COR-L47 (cell line): ENCODE data around the gene LTBP2.

Source experiments
- DNase-seq: peaks from one replicate; lab custom pipeline; 2025; lab: John Stamatoyannopoulos, UW

The LTBP2 gene

GRCh38 chr14:74482571-74482970 lies 129.5 kb downstream of the LTBP2 start:
- DNase-seq, result no peak

DNA sequence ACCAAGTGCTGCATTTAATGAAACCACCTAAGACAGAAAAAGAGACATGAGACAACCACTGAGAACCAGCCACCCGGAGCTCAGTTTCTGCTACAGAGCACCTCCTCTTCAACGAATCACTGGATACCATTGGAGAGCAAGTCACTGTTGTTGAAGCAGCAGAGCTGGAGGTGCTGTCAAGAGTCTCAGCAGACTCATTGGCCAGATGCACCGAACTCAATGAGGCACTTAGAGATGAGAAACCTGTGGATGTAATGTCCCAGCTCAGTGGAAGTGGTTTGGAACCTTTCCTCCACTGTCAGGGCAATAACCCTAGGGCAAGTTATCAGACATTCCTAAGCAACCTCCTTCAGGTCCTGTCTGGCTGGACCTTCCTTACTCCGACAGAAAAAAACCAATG lies 132.0 kb downstream of the LTBP2 start:
- no peak for DNase-seq

GRCh38 chr14:74478996-74479635 lies 132.9 kb downstream of the LTBP2 start:
- no peak for DNase-seq

DNA sequence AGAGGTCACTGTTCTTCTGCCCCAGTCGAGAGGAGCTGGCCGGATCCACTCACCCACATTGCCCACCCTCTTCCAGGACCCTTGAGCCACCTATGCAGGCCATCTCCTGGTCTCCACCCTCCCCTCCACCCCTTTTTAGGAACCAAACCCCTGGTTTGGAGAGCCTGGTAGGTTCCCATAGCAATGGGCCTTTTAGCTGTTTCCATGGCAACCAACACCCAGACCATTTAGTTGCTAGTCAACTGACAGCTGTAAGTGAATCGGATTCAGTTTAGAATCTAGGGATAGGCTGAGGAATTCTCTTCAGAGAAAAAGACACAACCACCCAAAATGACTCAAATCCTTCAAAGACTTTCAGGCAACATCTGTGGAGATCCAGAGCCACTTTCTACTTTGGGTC lies 135.4 kb downstream of the LTBP2 start:
- DNase-seq, result no peak

- DNase-seq, result no peak
Measured at GRCh38 chr14:74476107-74476506, 135.9 kb downstream of the LTBP2 start.

DNA sequence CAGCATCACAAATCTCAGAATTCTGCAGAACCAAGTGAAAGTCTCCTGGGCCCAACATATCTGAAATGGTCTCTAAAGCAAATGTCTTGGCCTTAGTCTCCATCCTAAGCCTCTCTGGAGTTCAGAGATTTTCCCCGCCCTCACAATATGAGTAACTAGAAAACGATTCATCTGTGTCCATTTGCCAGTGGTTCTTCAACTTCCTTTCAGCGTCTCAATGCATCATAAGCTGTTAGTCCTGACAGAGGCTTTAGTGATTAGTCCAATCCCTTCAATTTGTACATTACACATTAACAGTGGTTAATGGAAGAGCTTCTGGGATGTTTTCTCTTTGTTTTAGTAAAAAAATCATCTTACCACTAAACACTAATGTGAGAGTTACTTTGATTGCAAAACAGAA lies 136.4 kb downstream of the LTBP2 start:
- no peak for DNase-seq

DNA sequence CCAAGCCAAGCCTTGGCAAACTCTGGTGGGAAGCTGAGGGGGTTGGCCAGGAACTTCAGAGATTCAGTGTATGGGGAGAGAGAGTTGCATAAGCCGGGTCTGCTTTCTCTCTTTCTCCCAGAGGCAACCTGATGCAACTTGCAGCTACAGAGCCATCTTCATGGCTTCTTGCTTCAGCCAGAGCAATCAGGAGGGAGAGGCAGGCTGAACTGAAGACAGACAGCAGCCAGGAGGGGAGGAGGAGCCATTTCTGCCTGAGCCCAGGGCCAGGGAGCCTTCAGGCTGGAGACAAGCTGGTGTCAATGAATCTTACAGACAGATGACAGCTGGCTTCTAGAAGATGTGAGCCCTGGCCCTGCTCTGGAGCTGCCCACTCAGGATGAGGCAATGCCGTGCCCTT lies 137.7 kb downstream of the LTBP2 start:
- DNase-seq, result no peak

- DNase-seq, result no peak
Measured at GRCh38 chr14:74472601-74473000, 139.4 kb downstream of the LTBP2 start.

- DNase-seq, result no peak
Measured at GRCh38 chr14:74469548-74470518, 142.2 kb downstream of the LTBP2 start.

DNA sequence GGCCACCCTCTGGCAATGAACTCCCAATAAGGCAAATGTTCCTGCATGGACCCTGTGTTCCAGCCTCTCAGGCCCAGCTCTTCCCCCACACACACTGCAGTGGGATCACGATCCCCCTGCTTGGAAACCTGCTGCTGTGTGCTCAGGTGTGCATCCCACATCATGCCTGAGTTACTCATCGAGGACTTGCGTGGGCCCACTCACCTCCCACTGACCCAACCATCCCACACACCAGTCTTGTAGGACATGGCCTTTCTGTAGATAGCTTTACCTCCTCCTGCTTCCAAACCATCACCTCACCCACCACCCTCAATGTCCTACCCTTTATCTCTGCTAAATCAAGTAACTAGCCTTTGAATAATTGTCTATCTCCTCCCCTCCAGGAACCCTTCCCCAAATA lies 143.5 kb downstream of the LTBP2 start:
- DNase-seq, result no peak

- no peak for DNase-seq
Measured at GRCh38 chr14:74465335-74465734, 146.7 kb downstream of the LTBP2 start.

DNA sequence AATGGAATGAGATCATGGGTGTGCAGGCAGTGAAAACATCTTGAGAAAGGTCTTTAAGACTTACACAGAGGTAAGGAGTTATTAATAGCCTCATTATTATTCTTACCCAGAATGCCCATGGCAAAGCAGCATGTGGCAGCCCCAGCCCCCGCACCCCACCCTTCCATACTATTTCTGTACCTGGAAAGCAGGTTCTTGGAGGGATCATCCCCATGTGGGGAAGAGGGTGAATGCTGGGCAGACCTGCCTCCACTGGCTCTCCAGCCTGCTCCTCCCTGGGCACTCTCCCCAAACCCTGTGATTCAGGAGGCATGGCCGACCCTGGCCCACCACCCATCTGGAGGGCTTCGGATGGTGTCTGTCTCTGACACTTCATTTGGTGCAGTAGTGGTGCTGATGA lies 147.3 kb downstream of the LTBP2 start:
- no peak for DNase-seq

DNA sequence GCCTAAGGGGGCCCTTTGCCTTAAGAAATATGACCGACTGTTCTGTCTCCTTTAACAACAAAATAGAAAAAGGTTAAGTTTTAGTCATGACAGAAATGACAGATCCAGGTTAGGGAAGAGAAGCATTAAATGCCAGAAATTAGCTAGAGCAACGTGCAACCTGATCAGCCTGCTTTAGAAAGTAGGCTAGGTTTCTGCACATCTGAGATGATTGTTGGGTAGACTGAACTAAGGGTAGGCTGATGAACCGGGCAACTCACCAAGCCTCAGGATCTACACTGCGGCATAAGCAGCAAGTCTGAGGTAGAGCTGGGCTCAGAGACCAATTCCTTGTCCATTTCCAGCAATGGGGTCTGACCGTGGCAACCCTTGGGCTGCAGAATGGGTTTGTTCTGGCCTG lies 148.3 kb downstream of the LTBP2 start:
- DNase-seq, result no peak

DNA sequence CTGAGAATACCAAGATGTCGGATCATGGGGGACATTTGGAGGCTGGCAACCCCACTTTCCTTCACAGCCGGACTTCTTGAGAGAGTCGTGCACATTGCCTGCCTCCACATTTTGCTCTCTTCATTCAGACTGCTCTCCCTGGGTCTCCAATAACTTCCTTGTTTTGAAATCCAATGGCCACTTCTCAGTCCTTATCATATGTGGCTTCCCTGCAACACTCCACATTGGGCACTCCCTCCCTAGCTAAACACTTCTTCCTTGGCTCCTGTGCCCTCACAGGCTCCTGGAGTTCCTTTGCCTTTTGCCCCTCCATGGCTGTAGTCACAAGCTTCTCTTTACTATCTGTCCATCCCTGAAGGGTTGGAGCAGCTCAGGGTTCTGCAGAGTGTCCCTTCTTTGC lies 149.0 kb downstream of the LTBP2 start:
- no peak for DNase-seq

DNA sequence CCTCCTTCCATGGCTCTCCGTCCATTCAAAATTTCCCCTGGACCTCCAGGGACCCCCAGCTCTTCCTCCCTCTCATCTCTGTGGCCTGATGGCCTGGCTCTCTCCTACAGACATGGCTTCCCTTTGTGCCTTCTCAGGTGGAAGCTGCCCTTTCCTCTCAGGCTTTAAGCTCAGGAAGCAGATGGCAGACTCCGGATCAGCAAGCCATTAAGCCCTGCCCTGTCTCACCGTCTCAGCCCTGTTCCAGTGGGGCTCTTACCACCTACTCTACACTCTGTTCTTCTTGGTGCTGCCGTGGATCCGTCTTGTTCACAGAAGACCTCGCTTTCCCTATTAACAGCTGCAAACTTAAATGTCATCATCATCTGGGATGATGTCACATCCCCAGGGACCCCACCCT lies 152.1 kb downstream of the LTBP2 start:
- no peak for DNase-seq

DNA sequence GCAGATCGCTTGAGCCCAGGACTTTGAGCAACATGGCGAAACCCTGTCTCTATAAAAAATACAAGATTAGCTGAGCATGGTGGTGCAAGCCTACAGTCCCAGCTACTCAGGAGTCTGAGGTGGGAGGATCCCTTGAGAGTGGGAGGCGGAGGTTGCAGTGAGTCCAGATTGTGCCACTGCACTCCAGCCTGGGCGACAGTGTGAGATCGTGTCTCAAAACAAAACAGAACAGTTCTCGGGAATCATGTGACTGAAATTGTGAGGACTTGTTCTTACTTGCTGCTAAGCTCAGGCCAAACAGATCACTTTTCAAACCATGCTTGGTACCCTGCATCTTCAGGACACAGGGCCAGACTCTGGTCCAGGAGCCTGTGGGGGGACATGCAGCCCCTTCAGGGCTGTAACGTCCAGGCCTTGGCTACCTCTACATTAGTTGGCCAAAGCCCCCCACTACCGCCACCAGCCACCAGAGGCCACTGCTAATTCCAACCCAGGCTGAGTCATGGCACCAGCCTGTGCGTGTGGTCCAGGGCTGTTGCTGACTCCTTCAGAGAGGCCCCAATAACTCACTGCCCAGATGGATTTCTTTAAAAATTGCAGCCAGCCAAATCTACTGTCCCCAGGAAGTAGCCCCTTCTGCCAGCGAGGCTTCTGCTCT lies 152.6 kb downstream of the LTBP2 start:
- no peak for DNase-seq

- no peak for DNase-seq
Measured at GRCh38 chr14:74457565-74457895, 154.5 kb downstream of the LTBP2 start.

GRCh38 chr14:74456684-74457564 lies 155.1 kb downstream of the LTBP2 start:
- DNase-seq, result no peak

DNA sequence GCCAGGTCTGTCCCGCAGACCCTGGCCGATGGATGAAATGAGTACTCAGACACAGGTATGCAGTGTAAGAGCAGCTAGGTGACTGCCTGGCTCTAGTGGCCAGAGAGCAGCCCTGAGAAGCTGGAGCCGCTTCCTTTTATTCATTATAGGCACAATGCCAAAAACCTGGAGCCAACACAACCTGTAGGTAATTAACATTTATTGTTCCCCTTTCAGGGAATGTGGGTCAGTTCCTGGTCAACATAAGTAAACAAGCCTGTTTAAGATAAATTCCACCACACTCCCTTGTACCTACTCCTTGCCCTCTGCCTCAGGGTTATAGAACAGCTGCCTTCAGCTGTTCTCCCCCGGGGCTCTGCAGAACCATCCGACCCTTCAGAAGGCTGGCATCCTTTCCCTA lies 157.6 kb downstream of the LTBP2 start:
- DNase-seq, result peak; percentile 5
